PC-9 (cell line): ENCODE results near the gene PP2D1. TPM values are rescaled to one million over a fixed set of nuclear protein-coding genes. Genes with fewer than 3 reads are reported as not detected.

Experiments used
- BruUV-seq: library from RNA; stranded (reverse); fragments of 400-500 nt; replicated peaks from 2 replicates; lab custom pipeline; 2021; lab: Mats Ljungman, UMichigan
- CTCF ChIA-PET: fragments of 300-600 bp; sonication (Branson Sonifier 250); formaldehyde crosslinking; loops from one replicate; lab custom pipeline; 2022; ENCODE audit warnings: antibody characterized with exemption; lab: Charles Lee
- POLR2A ChIA-PET: fragments of 300-600 bp; sonication (Branson Sonifier 250); formaldehyde crosslinking; loops from one replicate; lab custom pipeline; 2022; ENCODE audit warnings: antibody characterized with exemption; ENCODE audit not compliant: unreplicated experiment; lab: Charles Lee
- DNase-seq, 2 experiments: peaks; one replicate each; pipeline versions ENCODE4 v3.0.0 to v3.0.0-alpha.2; 2015 to 2022; ENCODE audit warnings: mixed read lengths in 1 of 2
- H2AFZ ChIP-seq: fragments of 200-600 bp; sonication (generic); 2 replicates; pipeline ENCODE4 v1.8.1; 2017; ENCODE audit warnings: antibody characterized with exemption
- H3F3A ChIP-seq: fragments of 200-600 bp; sonication (generic); 2 replicates; pipeline ENCODE4 v1.8.1; 2017; ENCODE audit warnings: antibody characterized with exemption, mild to moderate bottlenecking, low read depth; ENCODE audit not compliant: insufficient read depth
- H3K27ac ChIP-seq: fragments of 200-600 bp; sonication (generic); 2 replicates; pipeline ENCODE4 v1.6.1; 2016; ENCODE audit warnings: mixed run types
- H3K27me3 ChIP-seq: fragments of 200-600 bp; sonication (generic); 2 replicates; pipeline ENCODE4 v1.6.1; 2016; ENCODE audit warnings: low read depth, mixed run types; ENCODE audit not compliant: insufficient read depth
- H3K36me3 ChIP-seq: fragments of 200-600 bp; sonication (generic); 2 replicates; pipeline ENCODE4 v1.6.1; 2016; ENCODE audit warnings: low read depth, mixed run types
- H3K4me1 ChIP-seq: fragments of 200-600 bp; sonication (generic); replicated peaks from 2 replicates; pipeline ENCODE4 v1.6.1; 2016; ENCODE audit warnings: mixed run types; ENCODE audit not compliant: insufficient read depth
- H3K4me2 ChIP-seq: fragments of 200-600 bp; sonication (generic); 2 replicates; pipeline ENCODE4 v1.6.1; 2017; ENCODE audit warnings: mixed run types
- H3K4me3 ChIP-seq: fragments of 200-600 bp; sonication (generic); 2 replicates; pipeline ENCODE4 v1.6.1; 2016; ENCODE audit warnings: mixed run types
- H3K79me2 ChIP-seq: fragments of 200-600 bp; sonication (generic); 2 replicates; pipeline ENCODE4 v1.6.1; 2017; ENCODE audit warnings: low read depth, mixed run types
- H3K9me2 ChIP-seq: fragments of 200-600 bp; sonication (generic); 2 replicates; pipeline ENCODE4 v1.8.1; 2017; ENCODE audit warnings: mild to moderate bottlenecking; ENCODE audit not compliant: insufficient read depth
- H3K9me3 ChIP-seq: fragments of 200-600 bp; sonication (generic); 2 replicates; pipeline ENCODE4 v1.8.1; 2016; ENCODE audit warnings: low read depth; ENCODE audit not compliant: insufficient read depth
- H4K20me1 ChIP-seq: fragments of 200-600 bp; sonication (generic); 2 replicates; pipeline ENCODE4 v1.8.1; 2017; ENCODE audit not compliant: insufficient read depth
- CTCF ChIP-seq: fragments of 200-600 bp; sonication (generic); conservative IDR thresholded peaks from 2 replicates; pipeline ENCODE4 v1.6.1; 2017; ENCODE audit warnings: mixed run types, antibody characterized with exemption, mild to moderate bottlenecking, moderate library complexity
- EZH2 ChIP-seq: fragments of 200-600 bp; sonication (generic); IDR thresholded peaks from 2 replicates; pipeline ENCODE4 v1.8.0; 2017; ENCODE audit warnings: antibody characterized with exemption, low read depth
- intact Hi-C: fragments of 100-400 bp; cut with micrococcal nuclease; formaldehyde crosslinking; loops from one replicate; pipeline ENCODE4 v1.10.0; 2022; ENCODE audit not compliant: unreplicated experiment
- total RNA-seq: library from RNA; stranded (reverse); gene quantifications from 2 replicates; pipeline ENCODE4 v1.2.3, GENCODE V29; 2021

PP2D1 gene
- total RNA-seq, 1 experiment from 2014 or later = not detected

- H3K4me3 ChIP-seq = no peak overlapping the region
- no peaks in the 10 kb centered on the region for H3K36me3 ChIP-seq
- H3K4me1 ChIP-seq = peaks cover 21% of the 10 kb centered on the region
- ChIA-PET POLR2A (no interaction called here), CTCF (no interaction called here)
- TF ChIP-seq EZH2 (no peak), CTCF (no peak)
- intact Hi-C loops = no loop called here
- H3K27me3 ChIP-seq = no peaks in the 10 kb centered on the region
- H3F3A ChIP-seq = peaks cover 10% of the 10 kb centered on the region
- no peaks in the 10 kb centered on the region; the same call in 1 of the 2 replicates for H4K20me1 ChIP-seq
- BruUV-seq = no TSS peak
- no peak overlapping the region for H3K27ac ChIP-seq
- H3K9me2 ChIP-seq = no peaks in the 10 kb centered on the region
- H3K79me2 ChIP-seq = no peaks in the 10 kb centered on the region
- no peak for DNase-seq
- H3K4me2 ChIP-seq = no peak overlapping the region
- H2AFZ ChIP-seq = no peak overlapping the region
- H3K9me3 ChIP-seq = no peaks in the 10 kb centered on the region
These were observed 39.2 kb upstream of the PP2D1 start for GRCh38 chr3:20051123-20051806.

GRCh38 chr3:20047976-20048883 lies 36.2 kb upstream of the PP2D1 start:
- ChIA-PET POLR2A (no interaction called here), CTCF (no interaction called here)
- no peaks in the 10 kb centered on the region for H3K79me2 ChIP-seq
- no peak overlapping the region for H2AFZ ChIP-seq
- TF ChIP-seq EZH2 = no peak
- TF ChIP-seq CTCF = no peak
- DNase-seq = no peak
- H3K27me3 ChIP-seq = no peaks in the 10 kb centered on the region
- no peak overlapping the region for H3K4me3 ChIP-seq
- intact Hi-C loops = no loop called here
- no peak overlapping the region for H3K4me2 ChIP-seq
- H3K9me2 ChIP-seq = no peaks in the 10 kb centered on the region
- peaks cover 17% of the 10 kb centered on the region for H3K4me1 ChIP-seq
- no peaks in the 10 kb centered on the region for H4K20me1 ChIP-seq
- no peaks in the 10 kb centered on the region for H3K36me3 ChIP-seq
- H3K9me3 ChIP-seq = no peaks in the 10 kb centered on the region
- H3F3A ChIP-seq = peaks cover 6% of the 10 kb centered on the region; the same call in 1 of the 2 replicates
- H3K27ac ChIP-seq = no peak overlapping the region
- BruUV-seq = no TSS peak

- no peaks in the 10 kb centered on the region; the same call in 1 of the 2 replicates for H4K20me1 ChIP-seq
- peaks cover 20% of the 10 kb centered on the region for H3K4me1 ChIP-seq
- peaks cover 6% of the 10 kb centered on the region; the same call in 1 of the 2 replicates for H3F3A ChIP-seq
- no TSS peak for BruUV-seq
- H3K9me3 ChIP-seq = no peaks in the 10 kb centered on the region
- H3K27ac ChIP-seq = no peak overlapping the region
- H3K79me2 ChIP-seq = no peaks in the 10 kb centered on the region
- no peaks in the 10 kb centered on the region for H3K9me2 ChIP-seq
- H2AFZ ChIP-seq = no peak overlapping the region
- H3K4me2 ChIP-seq = no peak overlapping the region
- TF ChIP-seq EZH2 (no peak), CTCF (no peak)
- H3K4me3 ChIP-seq = no peak overlapping the region
- POLR2A ChIA-PET = no interaction called here
- no peak for DNase-seq
- no peaks in the 10 kb centered on the region for H3K27me3 ChIP-seq
- H3K36me3 ChIP-seq = no peaks in the 10 kb centered on the region
- intact Hi-C loops = no loop called here
- CTCF ChIA-PET = no interaction called here
These were observed 35.3 kb upstream of the PP2D1 start for GRCh38 chr3:20047341-20047779.
